ENCODE measurements around the gene MYADM. TPM values are rescaled to one million over a fixed set of nuclear protein-coding genes. Genes with fewer than 3 reads are reported as not detected.

Gene MYADM
- total RNA-seq, 3 donors from 2014 or later (not counting 1 experiment from before 2014, with no cell fraction given), result 219 to 658 (median 296) TPM

- ATAC-seq (no peak), DNase-seq (no peak)
- no peak for TF ChIP-seq CTCF (IDR thresholded peaks at IDR 0.05)
- Histone ChIP-seq H3K27me3 (ENCODE audit: control insufficient read depth, insufficient read depth, low read length) (no peaks in the 10 kb centered on the region), H3K4me3 (ENCODE audit: low read length) (no peak overlapping the region), H3K36me3 (ENCODE audit: control insufficient read depth, insufficient read depth, low read length) (no peaks in the 10 kb centered on the region), H3K27ac (ENCODE audit: low read length) (no peak overlapping the region), H3K4me1 (ENCODE audit: control insufficient read depth, insufficient read depth, low read length) (peaks cover 9% of the 10 kb centered on the region), H3K9me3 (ENCODE audit: control insufficient read depth, insufficient read depth, low read length) (no peaks in the 10 kb centered on the region)
- intact Hi-C loops (cut with micrococcal nuclease), result no loop called here
- Mint-ChIP-seq H3K36me3 (no peaks in the 10 kb centered on the region), H3K27ac (no peak overlapping the region), H3K4me3 (no peak overlapping the region), H3K9me3 (no peaks in the 10 kb centered on the region), H3K4me1 (peaks cover 0 to 23% of the 10 kb centered on the region in 2 donors), H3K27me3 (ENCODE audit: low read depth in 2 of 2) (peaks cover 21 to 26% of the 10 kb centered on the region in 2 donors)
- WGBS (ENCODE audit: insufficient coverage), result 93% methylated on average over 25 of the region's 27 CpGs
Measured at GRCh38 chr19:53900191-53900860, 32.6 kb downstream of the MYADM start.

- H3K4me1 Mint-ChIP-seq, result peaks cover 9 to 50% of the 10 kb centered on the region in 2 donors
- Histone ChIP-seq H3K9me3 (ENCODE audit: control insufficient read depth, insufficient read depth, low read length) (no peaks in the 10 kb centered on the region), H3K27ac (ENCODE audit: low read length) (no peak overlapping the region), H3K27me3 (ENCODE audit: control insufficient read depth, insufficient read depth, low read length) (peaks cover 20% of the 10 kb centered on the region), H3K4me1 (ENCODE audit: control insufficient read depth, insufficient read depth, low read length) (peaks cover 25% of the 10 kb centered on the region), H3K36me3 (ENCODE audit: control insufficient read depth, insufficient read depth, low read length) (no peaks in the 10 kb centered on the region), H3K4me3 (ENCODE audit: low read length) (no peak overlapping the region)
- no peaks in the 10 kb centered on the region for H3K36me3 Mint-ChIP-seq
- no peaks in the 10 kb centered on the region for H3K9me3 Mint-ChIP-seq
- H3K27ac Mint-ChIP-seq, result no peak overlapping the region
- intact Hi-C loops (cut with micrococcal nuclease), result no loop called here
- WGBS (ENCODE audit: insufficient coverage), result 51% methylated on average over 4 of the region's 4 CpGs
- ATAC-seq, result peak; percentile 35 to 51 (median 50)
- no peak for TF ChIP-seq CTCF (IDR thresholded peaks at IDR 0.05)
- peak in 1 of 2 donors; percentile 84 for DNase-seq
- H3K4me3 Mint-ChIP-seq, result no peak overlapping the region
- H3K27me3 Mint-ChIP-seq (ENCODE audit: low read depth in 2 of 2), result peaks cover 31 to 41% of the 10 kb centered on the region in 2 donors
Measured at GRCh38 chr19:53903055-53903680, 35.5 kb downstream of the MYADM start.

GRCh38 chr19:53904909-53905308 lies 37.2 kb downstream of the MYADM start:
- no peak for TF ChIP-seq CTCF (IDR thresholded peaks at IDR 0.05)
- intact Hi-C loops (cut with micrococcal nuclease), result no loop called here
- Histone ChIP-seq H3K27me3 (ENCODE audit: control insufficient read depth, insufficient read depth, low read length) (peaks cover 29% of the 10 kb centered on the region), H3K9me3 (ENCODE audit: control insufficient read depth, insufficient read depth, low read length) (no peaks in the 10 kb centered on the region), H3K27ac (ENCODE audit: low read length) (no peak overlapping the region), H3K36me3 (ENCODE audit: control insufficient read depth, insufficient read depth, low read length) (no peaks in the 10 kb centered on the region), H3K4me3 (ENCODE audit: low read length) (no peak overlapping the region), H3K4me1 (ENCODE audit: control insufficient read depth, insufficient read depth, low read length) (peaks cover 31% of the 10 kb centered on the region)
- ATAC-seq, result peak in 2 of 3 donors; percentile 40 to 55
- H3K36me3 Mint-ChIP-seq, result no peaks in the 10 kb centered on the region
- WGBS (ENCODE audit: insufficient coverage), result 43% methylated on average over 2 of the region's 3 CpGs
- peaks cover 41% of the 10 kb centered on the region in 2 donors for H3K27me3 Mint-ChIP-seq (ENCODE audit: low read depth in 2 of 2)
- no peak overlapping the region for H3K27ac Mint-ChIP-seq
- no peak overlapping the region for H3K4me3 Mint-ChIP-seq
- DNase-seq, result peak in 1 of 2 donors; percentile 31
- H3K9me3 Mint-ChIP-seq, result peaks cover 0 to 4% of the 10 kb centered on the region in 2 donors
- peaks cover 17 to 48% of the 10 kb centered on the region in 2 donors for H3K4me1 Mint-ChIP-seq

Data from natural killer cell (primary cell).